Activated naive CD4-positive, alpha-beta T cell treated with anti-CD3 and anti-CD28 coated beads for 36 hours (primary cell): Measurements from ENCODE around the gene FRMD6. TPM values are rescaled to one million over a fixed set of nuclear protein-coding genes. Genes with fewer than 3 reads are reported as not detected.

Experiments used
- CTCF ChIA-PET: fragments of 350-600 bp; sonication (Branson Sonifier 250); formaldehyde crosslinking; loops from one replicate; lab custom pipeline; 2021; ENCODE audit warnings: antibody characterized with exemption; lab: Charles Lee
- DNase-seq: peaks from one replicate; pipeline ENCODE4 v3.0.0-alpha.2; 2020
- H3K27ac Mint-ChIP-seq: one replicate; pipeline ENCODE4 v1.8.0; 2021; ENCODE audit warnings: mild to moderate bottlenecking, mixed read lengths
- H3K27me3 Mint-ChIP-seq: one replicate; pipeline ENCODE4 v1.8.0; 2021; ENCODE audit warnings: low read depth, mixed read lengths
- H3K36me3 Mint-ChIP-seq: one replicate; pipeline ENCODE4 v1.8.0; 2021; ENCODE audit warnings: low read depth, mixed read lengths
- H3K4me1 Mint-ChIP-seq: one replicate; pipeline ENCODE4 v1.8.0; 2021; ENCODE audit warnings: low read depth, mixed read lengths
- H3K4me3 Mint-ChIP-seq: one replicate; pipeline ENCODE4 v1.8.0; 2021; ENCODE audit warnings: mild to moderate bottlenecking, moderate library complexity, mixed read lengths
- H3K9me3 Mint-ChIP-seq: one replicate; pipeline ENCODE4 v1.8.0; 2021; ENCODE audit warnings: mixed read lengths
- intact Hi-C: fragments of 100-400 bp; cut with micrococcal nuclease; formaldehyde crosslinking; loops from one replicate; pipeline ENCODE4 v1.15.1; 2023
- total RNA-seq, 2 experiments: library from RNA; stranded (reverse); gene quantifications; one replicate each; pipeline ENCODE4 v1.2.3, GENCODE V29; 2021

Gene FRMD6
- total RNA-seq, 2 experiments from 2014 or later, result 3.0 to 3.2 TPM

DNA sequence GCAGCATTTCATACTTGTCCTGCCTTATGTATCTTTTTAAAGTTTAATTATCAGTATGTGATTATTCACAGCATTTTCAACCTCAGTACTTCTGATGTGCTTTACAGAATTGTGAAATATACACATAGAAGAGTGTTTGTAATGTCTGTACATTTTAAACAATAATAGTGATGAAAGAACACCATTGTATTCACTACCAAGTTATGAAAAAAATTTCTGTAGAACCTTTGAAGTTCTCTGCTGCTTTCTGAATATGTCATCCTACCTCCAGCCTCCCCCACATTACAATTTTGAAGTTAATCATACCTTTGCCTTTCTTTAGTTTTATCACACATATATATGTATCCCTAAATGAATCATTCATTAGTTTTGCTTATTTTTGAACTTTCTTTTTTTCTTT lies 24.8 kb downstream of the FRMD6 start:
- Mint-ChIP-seq H3K36me3 (no peaks in the 10 kb centered on the region), H3K27ac (no peak overlapping the region), H3K4me3 (no peak overlapping the region), H3K27me3 (peaks cover 8% of the 10 kb centered on the region), H3K9me3 (peaks cover 1% of the 10 kb centered on the region), H3K4me1 (peaks cover 21% of the 10 kb centered on the region)
- CTCF ChIA-PET, result interaction anchor here (1.3 kb wide), 1 partner anchor 24 kb away, joined by 4 read pairs; no protein-coding TSS in a partner anchor
- DNase-seq, result no peak
- intact Hi-C loops, result loop anchor here (1.0 to 5.0 kb wide), 8 partner anchors 23 to 726 kb away; partner anchors contain the start of genes GNG2 and TRIM9

GRCh38 chr14:51677266-51677665 lies 25.6 kb downstream of the FRMD6 start:
- Mint-ChIP-seq H3K27ac (no peak overlapping the region), H3K4me3 (no peak overlapping the region), H3K36me3 (no peaks in the 10 kb centered on the region), H3K4me1 (peaks cover 21% of the 10 kb centered on the region), H3K9me3 (peaks cover 1% of the 10 kb centered on the region), H3K27me3 (peaks cover 8% of the 10 kb centered on the region)
- intact Hi-C loops, result loop anchor here (2.0 to 5.0 kb wide), 3 partner anchors 68 to 378 kb away; partner anchors contain the start of gene GNG2
- no peak for DNase-seq
- CTCF ChIA-PET, result interaction anchor here (0.7 to 1.3 kb wide), 2 partner anchors 25 to 596 kb away, joined by 4 read pairs; no protein-coding TSS in a partner anchor

DNA sequence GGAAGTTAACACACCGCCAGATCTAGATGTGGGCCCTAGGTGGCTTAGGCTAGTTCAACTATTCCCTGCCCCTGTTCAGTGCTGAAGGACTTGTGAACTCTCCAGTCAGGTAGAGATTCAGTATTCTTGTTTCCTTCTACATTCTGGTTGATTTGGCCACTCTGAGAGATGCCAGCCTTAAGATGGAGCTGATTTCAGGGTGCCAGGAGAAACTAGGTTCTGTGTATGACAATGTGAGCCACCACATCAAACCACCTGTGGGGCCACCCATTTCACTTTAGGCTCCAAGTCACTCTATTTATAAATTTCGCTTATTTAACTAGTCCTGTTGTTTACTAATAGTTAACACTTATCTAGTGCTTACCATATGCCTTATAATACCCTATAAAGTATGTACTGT lies 26.0 kb downstream of the FRMD6 start:
- peaks cover 8% of the 10 kb centered on the region for H3K27me3 Mint-ChIP-seq
- CTCF ChIA-PET, result interaction anchor here (0.7 to 1.3 kb wide), 2 partner anchors 25 to 597 kb away, joined by 4 read pairs; no protein-coding TSS in a partner anchor
- intact Hi-C loops, result loop anchor here (2.0 to 5.0 kb wide), 3 partner anchors 67 to 379 kb away; partner anchors contain the start of gene GNG2
- peak; percentile 32 for DNase-seq
- no peaks in the 10 kb centered on the region for H3K36me3 Mint-ChIP-seq
- no peak overlapping the region for H3K4me3 Mint-ChIP-seq
- peaks cover 1% of the 10 kb centered on the region for H3K9me3 Mint-ChIP-seq
- peaks cover 21% of the 10 kb centered on the region for H3K4me1 Mint-ChIP-seq
- H3K27ac Mint-ChIP-seq, result no peak overlapping the region

DNA sequence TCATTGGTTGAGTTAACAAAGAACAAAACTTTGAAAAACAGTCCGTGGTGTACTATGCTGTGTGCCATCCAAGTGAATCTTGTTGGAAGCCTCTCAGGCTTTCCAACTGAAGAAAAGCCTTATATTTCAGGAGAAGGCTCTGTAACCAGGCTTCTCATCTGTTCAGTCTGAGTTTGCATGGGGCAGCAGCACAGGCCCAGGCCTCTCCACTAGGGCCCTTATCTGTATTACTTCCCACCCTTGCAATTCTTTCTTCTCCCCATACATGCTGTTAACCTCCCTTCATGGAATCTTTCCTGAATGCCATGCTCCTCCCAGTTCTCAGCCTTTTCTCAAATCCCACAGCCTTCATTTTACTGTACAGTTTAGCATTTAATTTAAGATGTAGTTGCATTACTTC lies 28.3 kb downstream of the FRMD6 start:
- no peaks in the 10 kb centered on the region for H3K9me3 Mint-ChIP-seq
- DNase-seq, result no peak
- no peak overlapping the region for H3K4me3 Mint-ChIP-seq
- CTCF ChIA-PET, result no interaction called here
- intact Hi-C loops, result no loop called here
- H3K27ac Mint-ChIP-seq, result no peak overlapping the region
- peaks cover 3% of the 10 kb centered on the region for H3K27me3 Mint-ChIP-seq
- H3K36me3 Mint-ChIP-seq, result no peaks in the 10 kb centered on the region
- peaks cover 20% of the 10 kb centered on the region for H3K4me1 Mint-ChIP-seq

- no peak for DNase-seq
- Mint-ChIP-seq H3K36me3 (no peaks in the 10 kb centered on the region), H3K27me3 (peaks cover 3% of the 10 kb centered on the region), H3K27ac (no peak overlapping the region), H3K4me3 (no peak overlapping the region), H3K4me1 (peaks cover 18% of the 10 kb centered on the region), H3K9me3 (no peaks in the 10 kb centered on the region)
- intact Hi-C loops, result no loop called here
- CTCF ChIA-PET, result interaction anchor here (0.7 to 1.9 kb wide), 2 partner anchors 29 to 393 kb away, joined by 3 to 8 read pairs; partner anchors contain the start of gene FRMD6
Measured at GRCh38 chr14:51681411-51681810, 29.7 kb downstream of the FRMD6 start.

DNA sequence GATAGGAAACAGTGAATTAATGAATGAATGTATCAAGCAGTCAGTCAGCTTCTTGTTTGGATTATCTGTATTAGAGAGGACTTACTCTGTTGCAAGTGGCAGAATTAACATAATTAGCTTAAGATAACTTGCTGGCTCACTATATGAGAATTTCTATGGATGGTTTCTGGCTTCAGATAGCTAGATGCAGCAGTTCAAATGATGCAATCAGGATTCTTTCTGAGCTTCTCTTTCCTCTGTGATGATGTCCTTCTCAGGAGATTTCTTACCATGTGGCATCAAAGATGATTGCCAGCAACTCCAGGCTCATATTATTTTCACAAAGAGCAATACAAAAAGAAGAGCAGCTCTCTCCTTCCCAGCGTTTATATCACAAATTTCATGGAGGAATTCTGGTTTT lies 30.7 kb downstream of the FRMD6 start:
- CTCF ChIA-PET, result interaction anchor here (1.9 kb wide), 2 partner anchors 23 to 30 kb away, joined by 5 to 8 read pairs; partner anchors contain the start of gene FRMD6
- H3K36me3 Mint-ChIP-seq, result no peaks in the 10 kb centered on the region
- H3K27me3 Mint-ChIP-seq, result peaks cover 3% of the 10 kb centered on the region
- intact Hi-C loops, result no loop called here
- H3K4me3 Mint-ChIP-seq, result no peak overlapping the region
- no peak for DNase-seq
- no peak overlapping the region for H3K27ac Mint-ChIP-seq
- H3K9me3 Mint-ChIP-seq, result no peaks in the 10 kb centered on the region
- H3K4me1 Mint-ChIP-seq, result peaks cover 8% of the 10 kb centered on the region

GRCh38 chr14:51684760-51685159 lies 33.0 kb downstream of the FRMD6 start:
- intact Hi-C loops, result no loop called here
- Mint-ChIP-seq H3K36me3 (no peaks in the 10 kb centered on the region), H3K27me3 (peaks cover 3% of the 10 kb centered on the region), H3K9me3 (no peaks in the 10 kb centered on the region), H3K4me3 (no peak overlapping the region), H3K27ac (no peak overlapping the region), H3K4me1 (no peaks in the 10 kb centered on the region)
- CTCF ChIA-PET, result interaction anchor here (1.4 kb wide), 1 partner anchor 31 kb away, joined by 5 read pairs; no protein-coding TSS in a partner anchor
- DNase-seq, result no peak

GRCh38 chr14:51691176-51691575 lies 39.5 kb downstream of the FRMD6 start:
- Mint-ChIP-seq H3K4me1 (no peaks in the 10 kb centered on the region), H3K4me3 (no peak overlapping the region), H3K9me3 (no peaks in the 10 kb centered on the region), H3K27me3 (no peaks in the 10 kb centered on the region), H3K27ac (no peak overlapping the region), H3K36me3 (peaks cover 2% of the 10 kb centered on the region)
- CTCF ChIA-PET, result interaction anchor here (0.6 kb wide), 1 partner anchor 1634 kb away, joined by 3 read pairs; no protein-coding TSS in a partner anchor
- intact Hi-C loops, result no loop called here
- no peak for DNase-seq

- Mint-ChIP-seq H3K9me3 (no peaks in the 10 kb centered on the region), H3K36me3 (peaks cover 2% of the 10 kb centered on the region), H3K27me3 (no peaks in the 10 kb centered on the region), H3K27ac (no peak overlapping the region), H3K4me1 (no peaks in the 10 kb centered on the region), H3K4me3 (no peak overlapping the region)
- intact Hi-C loops, result no loop called here
- CTCF ChIA-PET, result no interaction called here
- no peak for DNase-seq
Measured at GRCh38 chr14:51692646-51693045, 40.9 kb downstream of the FRMD6 start.

- CTCF ChIA-PET, result no interaction called here
- DNase-seq, result no peak
- Mint-ChIP-seq H3K4me3 (no peak overlapping the region), H3K27me3 (no peaks in the 10 kb centered on the region), H3K36me3 (no peaks in the 10 kb centered on the region), H3K4me1 (no peaks in the 10 kb centered on the region), H3K9me3 (no peaks in the 10 kb centered on the region), H3K27ac (no peak overlapping the region)
- intact Hi-C loops, result no loop called here
Measured at GRCh38 chr14:51697848-51698247, 46.1 kb downstream of the FRMD6 start.

- CTCF ChIA-PET, result interaction anchor here (0.6 kb wide), 1 partner anchor 119 kb away, joined by 5 read pairs; no protein-coding TSS in a partner anchor
- DNase-seq, result no peak
Measured at GRCh38 chr14:51701951-51702350, 50.2 kb downstream of the FRMD6 start.

GRCh38 chr14:51703787-51704186 lies 52.1 kb downstream of the FRMD6 start:
- intact Hi-C loops, result no loop called here
- CTCF ChIA-PET, result interaction anchor here (0.7 kb wide), 1 partner anchor 10 kb away, joined by 3 read pairs; no protein-coding TSS in a partner anchor
- Mint-ChIP-seq H3K27me3 (no peaks in the 10 kb centered on the region), H3K27ac (no peak overlapping the region), H3K36me3 (no peaks in the 10 kb centered on the region), H3K4me1 (no peaks in the 10 kb centered on the region), H3K9me3 (no peaks in the 10 kb centered on the region), H3K4me3 (no peak overlapping the region)
- DNase-seq, result no peak

More at GRCh38 chr14:51701951-51702350, 50.2 kb downstream of the FRMD6 start:
- Mint-ChIP-seq H3K27ac (no peak overlapping the region), H3K9me3 (no peaks in the 10 kb centered on the region), H3K4me3 (no peak overlapping the region), H3K36me3 (no peaks in the 10 kb centered on the region), H3K4me1 (no peaks in the 10 kb centered on the region), H3K27me3 (no peaks in the 10 kb centered on the region)
- intact Hi-C loops, result no loop called here

GRCh38 chr14:51704545-51704944 lies 52.8 kb downstream of the FRMD6 start:
- intact Hi-C loops, result no loop called here
- Mint-ChIP-seq H3K4me3 (no peak overlapping the region), H3K9me3 (no peaks in the 10 kb centered on the region), H3K36me3 (no peaks in the 10 kb centered on the region), H3K27ac (no peak overlapping the region), H3K27me3 (no peaks in the 10 kb centered on the region), H3K4me1 (no peaks in the 10 kb centered on the region)
- no peak for DNase-seq
- CTCF ChIA-PET, result no interaction called here
